AG10803 (cell line): ENCODE data around the gene DSC2.

Source experiments
- DNase-seq: peaks from one replicate; pipeline ENCODE4 v3.0.0; 2010; ENCODE audit warnings: low read depth
- H3K4me3 ChIP-seq: 2 replicates; pipeline ENCODE4 v1.5.1; 2011; ENCODE audit warnings: mild to moderate bottlenecking, low read length, control low read depth
- CTCF ChIP-seq: conservative IDR thresholded peaks from 2 replicates; pipeline ENCODE4 v1.5.1; 2011; ENCODE audit warnings: mild to moderate bottlenecking, low read length, control low read depth, inconsistent platforms

Gene DSC2

GRCh38 chr18:31104444-31104843 is 2.2 kb upstream of the DSC2 start:
- DNase-seq, result no peak
- no peak for TF ChIP-seq CTCF
- H3K4me3 ChIP-seq, result no peak overlapping the region

- no peak for DNase-seq
- TF ChIP-seq CTCF, result no peak
- no peak overlapping the region for H3K4me3 ChIP-seq
Observed at GRCh38 chr18:31103423-31103822, 1.2 kb upstream of the DSC2 start.

GRCh38 chr18:31102941-31103340 is 720 bp upstream of the DSC2 start:
- H3K4me3 ChIP-seq, result no peak overlapping the region
- no peak for DNase-seq
- no peak for TF ChIP-seq CTCF

- TF ChIP-seq CTCF, result no peak
Observed at GRCh38 chr18:31101183-31102024, 817 bp downstream of the DSC2 start.

GRCh38 chr18:31100436-31101182 is 1.6 kb downstream of the DSC2 start:
- no peak for DNase-seq
- no peak overlapping the region for H3K4me3 ChIP-seq
- no peak for TF ChIP-seq CTCF

More at GRCh38 chr18:31101183-31102024, 817 bp downstream of the DSC2 start:
- no peak overlapping the region for H3K4me3 ChIP-seq
- DNase-seq, result no peak

- TF ChIP-seq CTCF, result no peak
- no peak overlapping the region for H3K4me3 ChIP-seq
- DNase-seq, result no peak
Observed at GRCh38 chr18:31099450-31100230, 2.6 kb downstream of the DSC2 start.
